GM19238 (cell line): ENCODE results near the gene PPP1R12C.
"Not testable (repeated sequence)": the region's sequence is repeated elsewhere in the genome, so short reads cannot be mapped to it uniquely, and the experiment has no call there.

Source experiments
- DNase-seq: peaks from one replicate; pipeline ENCODE4 v3.0.0; 2011; ENCODE audit warnings: low spot score; ENCODE audit not compliant: insufficient read length

Gene PPP1R12C

DNA sequence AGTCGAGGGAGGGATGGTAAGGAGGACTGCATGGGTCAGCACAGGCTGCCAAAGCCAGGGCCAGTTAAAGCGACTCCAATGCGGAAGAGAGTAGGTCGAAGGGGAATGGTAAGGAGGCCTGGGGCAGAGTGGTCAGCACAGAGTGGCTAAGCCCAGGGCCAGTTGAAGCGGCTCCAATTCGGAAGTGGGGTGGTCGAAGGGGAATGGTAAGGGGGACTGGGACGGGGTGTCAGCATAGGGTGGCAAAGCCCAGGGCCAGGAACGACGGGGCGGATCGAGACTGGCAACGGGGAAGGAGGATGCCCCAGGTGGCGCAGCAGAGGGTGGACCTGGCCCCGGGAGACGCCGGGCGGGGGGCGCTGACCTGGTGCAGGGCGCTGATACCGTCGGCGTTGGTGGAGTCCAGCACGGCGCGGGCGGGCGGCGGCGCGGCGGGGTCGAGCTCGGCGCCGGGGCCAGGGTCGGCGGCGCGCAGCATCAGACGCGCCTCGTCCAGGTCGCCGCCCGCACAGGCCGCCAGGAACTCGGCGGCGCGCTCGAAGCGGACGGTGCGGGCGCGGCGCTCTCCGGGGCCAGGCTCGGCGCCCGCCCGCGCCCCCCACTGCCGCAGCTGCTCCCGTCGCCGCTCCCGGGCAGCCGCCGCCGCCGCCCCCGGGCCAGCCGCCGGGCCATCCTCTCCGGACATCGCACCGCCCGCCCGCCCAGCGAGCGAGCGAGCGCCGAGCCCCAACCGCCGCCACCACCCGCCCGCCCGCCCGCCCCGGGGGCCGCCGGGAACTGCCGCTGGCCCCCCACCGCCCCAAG, at the start of gene PPP1R12C:
Gene PPP1R12C (minus strand): TSS at position 779 of the 804 bp plus-strand sequence. CDS start 94 bp downstream, at position 685.
- no peak for DNase-seq

DNA sequence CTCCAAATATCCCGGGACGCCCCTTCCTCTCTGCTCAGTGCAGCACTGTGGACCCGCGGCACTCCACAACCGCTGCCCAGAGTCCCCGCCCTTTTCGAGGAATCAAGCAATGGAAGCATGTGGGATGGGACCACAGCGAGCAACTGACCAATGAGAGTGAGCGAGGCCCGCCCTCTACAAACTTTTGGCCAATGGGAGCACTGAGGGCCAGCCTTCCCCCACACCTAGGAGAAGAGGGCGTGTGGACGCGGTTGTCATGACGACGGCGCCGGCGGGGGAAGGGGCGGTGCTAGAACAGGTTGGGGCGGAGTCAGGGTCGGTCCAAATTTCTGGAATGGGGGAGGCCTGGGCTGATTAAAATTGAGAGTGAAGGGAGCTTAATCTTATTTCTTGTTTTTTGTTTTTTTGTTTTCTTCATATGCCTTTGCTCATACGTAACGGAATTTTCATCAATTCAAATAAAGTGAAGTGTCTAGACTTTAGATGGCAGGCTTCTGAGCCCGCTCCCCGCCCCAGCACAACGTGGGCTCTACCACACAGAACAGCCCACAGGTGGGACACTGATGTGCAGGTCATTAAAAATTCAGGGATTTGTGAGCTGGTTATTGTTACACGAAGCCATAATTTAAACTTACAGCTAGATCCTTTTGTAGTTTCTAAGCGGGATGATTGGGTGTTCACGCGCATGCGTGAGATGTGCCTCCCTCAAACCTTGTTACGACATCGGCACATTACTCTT, 49.3 kb upstream of the PPP1R12C start, which contains the start of gene DNAAF3:
Gene DNAAF3 (minus strand): TSS at position 84 of the 739 bp plus-strand sequence. CDS start 200 bp downstream, outside the sequence.
- DNase-seq: peak; percentile 94

DNA sequence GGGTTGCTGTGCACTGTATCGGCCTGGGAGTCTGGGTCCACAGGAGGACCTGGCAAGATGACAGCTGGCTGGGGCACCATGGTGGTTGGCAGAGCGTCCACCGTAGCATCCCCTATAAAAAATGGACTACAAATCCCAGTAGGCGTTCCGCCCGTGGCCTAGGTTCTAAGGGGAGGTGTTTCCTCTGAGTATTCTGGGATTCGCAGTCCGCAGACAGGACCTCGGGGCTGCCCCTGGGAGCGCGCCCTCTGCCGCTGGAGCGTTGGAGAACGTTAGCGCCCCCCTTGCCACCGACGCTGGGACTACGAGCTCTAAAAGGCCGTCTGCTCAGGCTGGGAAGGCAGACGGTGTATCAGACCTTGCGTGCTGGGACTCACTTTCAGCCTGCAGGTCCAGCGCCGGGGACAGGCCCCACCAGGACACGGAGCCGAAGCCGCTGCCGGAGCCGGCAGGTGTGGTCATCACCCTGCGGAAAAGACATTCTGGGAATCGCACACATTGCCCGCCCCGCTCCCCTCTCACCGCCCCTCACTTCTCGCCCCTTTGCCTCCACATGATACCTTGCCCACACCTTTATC, 48.6 kb upstream of the PPP1R12C start:
- no peak for DNase-seq

DNA sequence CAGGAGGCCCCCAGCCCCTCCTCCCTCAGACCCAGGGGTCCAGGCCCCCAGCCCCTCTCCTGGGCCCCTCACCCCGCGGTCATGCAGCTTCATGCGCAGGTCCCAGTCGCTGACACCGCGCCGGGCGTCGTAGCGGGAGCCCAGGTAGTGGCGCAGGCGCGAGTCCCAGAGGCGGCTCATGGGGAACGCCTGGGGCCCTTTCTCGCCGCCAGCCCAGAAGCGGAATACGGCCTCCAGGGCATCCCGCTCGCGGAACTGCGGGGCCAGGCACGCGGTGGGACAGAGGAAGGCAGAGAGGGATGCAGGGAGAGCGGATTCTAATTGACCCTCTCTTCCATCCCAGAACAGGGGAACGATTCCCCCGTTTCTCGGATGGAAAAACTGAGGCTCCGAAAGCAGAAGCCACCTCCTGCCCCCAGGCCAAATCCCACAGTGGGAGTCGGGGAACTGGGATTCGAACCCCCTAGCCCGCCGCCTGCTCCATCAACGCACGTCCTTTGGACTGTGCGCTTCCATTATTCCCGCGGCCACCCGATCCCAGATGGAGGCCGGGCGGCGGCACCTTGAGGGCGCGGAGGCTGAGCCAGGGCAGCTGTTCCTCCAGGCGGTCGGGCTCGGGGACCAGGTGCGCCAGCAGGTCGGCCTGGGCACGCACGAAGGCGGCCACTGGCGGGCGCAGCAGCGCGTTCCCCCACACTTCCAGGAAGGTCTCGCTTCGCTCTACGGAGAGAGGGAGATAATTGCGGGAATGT, 44.3 kb upstream of the PPP1R12C start:
- no peak for DNase-seq

DNA sequence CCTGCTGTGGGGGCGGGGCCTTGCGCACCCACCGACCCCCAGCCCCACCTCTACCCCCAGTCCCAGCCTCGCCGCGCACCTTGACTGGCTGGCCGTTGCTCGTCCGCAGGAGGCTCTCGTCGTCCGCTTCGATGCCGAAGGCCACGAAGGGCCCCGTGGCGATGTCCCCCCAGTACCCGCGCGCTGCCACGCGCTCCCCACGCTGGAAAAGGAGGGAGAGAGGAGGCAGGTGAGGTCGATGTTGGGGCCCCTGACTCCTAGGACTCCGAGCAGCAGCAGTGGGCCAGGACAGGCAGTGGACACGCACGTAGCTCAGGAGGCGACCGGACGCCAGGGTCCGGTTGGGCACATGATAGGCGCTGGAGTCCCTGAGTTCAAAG, 43.5 kb upstream of the PPP1R12C start:
- no peak for DNase-seq

DNA sequence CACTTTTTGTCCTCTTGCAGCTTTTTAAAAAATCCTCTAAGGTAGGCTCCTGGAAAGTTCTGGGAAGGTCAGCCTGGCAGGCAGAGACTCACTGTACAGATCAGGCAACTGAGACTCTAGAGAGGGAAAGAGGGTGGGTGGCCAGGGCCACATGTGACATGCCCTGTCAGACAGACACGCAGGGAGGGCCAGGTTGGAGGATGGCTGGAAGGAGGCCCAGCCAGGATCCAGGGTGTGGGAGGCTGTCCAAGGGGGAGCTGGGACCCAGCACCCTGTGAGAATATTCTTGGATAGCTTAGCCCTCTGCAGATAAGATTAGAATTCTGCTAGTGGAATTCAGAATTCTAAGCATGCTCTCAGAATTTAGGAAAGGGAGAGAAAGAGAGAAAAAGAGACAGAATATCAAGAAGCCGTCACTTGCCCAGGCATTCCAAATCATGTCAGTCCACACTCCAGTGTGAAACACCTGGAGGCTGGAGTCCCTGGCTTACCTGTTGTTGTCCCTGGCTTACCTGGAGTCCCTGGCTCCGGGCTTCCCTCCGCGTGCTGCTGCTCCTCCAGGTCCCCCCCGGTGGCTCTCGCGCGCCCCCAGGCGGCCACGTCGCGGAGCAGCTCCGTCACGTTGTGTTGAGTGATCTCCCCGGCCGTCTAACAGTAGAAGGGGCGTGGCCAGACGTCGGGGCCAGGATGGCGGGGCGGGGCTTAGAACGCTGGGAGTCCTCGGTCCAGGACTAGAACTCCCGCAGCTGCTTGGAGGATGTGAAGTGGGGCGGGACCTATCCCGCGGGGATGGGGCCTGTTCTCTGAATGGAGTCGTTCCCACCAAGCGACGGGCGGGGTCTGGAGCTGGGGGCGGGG, 42.9 kb upstream of the PPP1R12C start:
- DNase-seq: peak; percentile 98

DNA sequence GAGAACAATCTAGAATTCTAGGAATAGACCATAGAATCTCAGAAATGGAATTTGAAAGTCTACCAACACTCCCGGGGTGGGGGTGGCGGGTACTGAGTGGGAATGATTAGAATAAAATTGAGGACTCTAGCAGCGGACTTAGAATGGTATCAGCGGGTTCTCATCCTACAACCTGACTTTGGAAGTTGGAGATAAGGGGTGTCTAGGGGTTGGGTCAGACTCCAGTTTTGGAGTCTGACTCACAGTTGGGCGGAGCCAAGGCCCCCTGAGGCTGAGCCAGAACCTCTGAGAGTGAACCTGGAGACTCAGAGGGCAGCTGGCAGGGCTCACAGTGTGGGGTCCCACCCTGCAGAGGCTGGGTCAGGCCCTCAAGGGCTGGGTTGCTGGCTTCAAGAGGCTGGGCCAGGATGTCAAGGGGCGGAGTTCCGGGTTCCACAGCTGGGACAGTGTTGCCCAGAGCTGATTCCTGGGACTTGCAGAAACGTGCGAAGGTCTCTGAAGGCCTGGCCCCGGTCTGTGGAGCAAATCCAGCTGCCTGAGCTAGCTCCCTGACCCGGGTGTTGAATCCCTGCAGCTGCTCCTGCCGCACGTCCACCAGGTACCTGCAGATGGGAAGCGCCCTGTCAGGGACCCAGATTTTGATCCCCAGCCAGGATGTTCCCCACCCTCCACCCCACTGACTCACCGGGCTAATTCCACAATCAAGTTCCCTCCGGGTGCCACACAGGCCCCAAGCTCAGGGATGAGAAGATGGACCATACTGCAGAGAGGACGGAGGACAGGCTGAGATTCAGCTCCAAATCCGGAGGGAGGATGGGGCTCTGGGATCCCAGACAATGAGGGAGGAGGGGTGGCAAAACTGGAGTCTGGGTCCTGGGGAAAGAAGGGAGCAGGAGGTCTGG, 41.7 kb upstream of the PPP1R12C start:
- DNase-seq: no peak

DNA sequence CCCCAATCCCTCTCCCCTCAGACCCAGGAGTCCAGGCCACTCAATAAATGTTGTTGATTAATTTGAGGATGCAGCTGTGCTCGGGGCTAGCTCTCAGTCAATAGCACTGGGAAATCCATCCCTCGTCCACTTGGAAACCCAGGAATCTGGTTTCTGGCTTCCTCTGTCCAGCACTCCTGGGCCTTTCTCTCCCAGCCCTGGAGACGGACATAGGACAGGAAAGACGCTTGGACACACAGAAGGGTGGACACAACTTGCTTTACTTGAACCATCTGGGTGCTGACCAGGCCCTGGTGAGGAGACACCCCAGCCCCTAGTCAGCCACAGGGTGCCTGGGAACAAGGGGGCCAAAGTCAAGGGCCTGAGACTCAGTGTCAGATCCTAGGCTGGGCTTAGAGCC, 41.0 kb upstream of the PPP1R12C start:
- DNase-seq: no peak

DNA sequence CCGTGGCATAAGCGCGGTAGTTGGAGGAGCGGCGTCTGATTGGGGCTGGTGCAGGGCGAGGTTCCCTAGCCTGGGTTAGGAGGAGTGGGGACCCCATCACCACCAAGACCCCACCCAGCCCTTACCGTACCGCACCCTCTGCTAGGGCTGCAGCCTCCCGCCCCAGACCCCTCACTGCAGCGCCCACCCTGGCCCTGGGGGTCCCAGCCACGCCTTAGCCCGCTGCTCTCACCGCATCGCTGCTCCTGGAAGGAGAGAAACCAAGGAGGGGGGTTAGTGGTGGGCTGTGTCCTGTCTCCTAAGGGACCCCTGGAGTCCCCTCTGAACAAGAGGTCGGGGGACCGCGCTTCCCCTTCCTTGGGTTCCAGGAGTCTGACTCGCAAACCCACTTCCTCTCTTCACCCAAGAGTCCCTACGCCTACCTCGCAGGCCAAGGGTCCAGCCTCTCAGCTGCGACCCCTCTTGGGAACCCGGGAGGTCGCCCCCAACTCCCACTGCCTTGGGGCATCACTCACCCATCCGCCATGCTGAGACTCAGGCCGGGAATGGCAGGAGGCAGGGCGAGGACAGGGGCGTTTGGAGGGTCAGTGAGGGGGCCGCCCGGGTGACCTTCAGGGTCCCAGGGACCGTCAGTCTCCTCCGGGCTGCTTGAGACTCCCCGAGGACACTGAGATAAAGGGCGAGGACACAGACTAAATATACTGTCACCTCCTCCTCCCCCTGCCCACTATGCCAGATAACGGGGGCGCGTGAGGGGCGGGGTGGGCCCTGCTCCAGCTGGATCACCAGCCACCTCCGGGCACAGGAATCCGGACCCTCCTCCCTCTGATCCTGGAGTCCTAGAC, 39.8 kb upstream of the PPP1R12C start, which contains the start of gene TNNI3:
Gene TNNI3 (minus strand): TSS at position 669 of the 845 bp plus-strand sequence. CDS start 143 bp downstream, at position 526.
- DNase-seq: no peak

DNA sequence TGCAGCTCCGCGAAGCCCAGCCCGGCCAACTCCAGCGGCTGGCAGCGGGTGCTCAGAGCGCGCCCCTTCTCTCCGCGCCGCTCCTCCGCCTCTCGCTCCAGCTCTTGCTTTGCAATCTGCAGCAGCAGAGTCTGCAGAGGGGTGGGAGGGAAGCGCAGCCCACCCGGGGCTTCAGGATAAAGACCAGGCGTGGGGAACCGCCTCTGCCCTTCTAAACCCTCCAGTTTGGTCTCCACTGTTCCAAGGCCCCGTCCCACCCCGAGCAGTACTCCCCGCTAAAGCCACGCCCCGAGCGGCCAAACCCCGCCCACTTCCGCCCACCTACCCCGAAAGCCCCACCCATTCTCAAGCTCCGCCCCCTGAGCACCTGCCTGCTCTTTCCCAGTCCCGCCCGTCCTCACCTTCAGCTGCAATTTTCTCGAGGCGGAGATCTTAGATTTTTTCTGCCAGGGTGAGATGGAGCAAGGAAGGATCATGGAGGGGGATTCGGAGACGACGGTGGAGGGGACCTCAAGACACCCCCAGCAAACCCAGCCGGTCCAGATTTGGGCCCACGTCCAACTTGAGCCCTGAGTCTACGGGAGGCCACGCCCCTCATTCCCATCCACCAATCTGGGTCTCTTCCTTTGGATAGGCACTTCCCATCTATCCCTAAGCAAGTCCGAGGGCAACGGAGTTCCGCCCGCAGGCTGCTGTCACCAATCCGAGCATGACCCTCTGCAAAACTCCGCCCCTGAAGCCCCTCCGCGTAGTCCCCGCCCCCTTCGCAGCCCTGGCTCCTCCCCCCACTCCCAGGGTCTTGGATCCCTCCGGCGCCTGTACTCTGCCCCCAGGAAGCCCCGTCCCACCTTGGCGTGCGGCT, 39.0 kb upstream of the PPP1R12C start:
- DNase-seq: no peak

DNA sequence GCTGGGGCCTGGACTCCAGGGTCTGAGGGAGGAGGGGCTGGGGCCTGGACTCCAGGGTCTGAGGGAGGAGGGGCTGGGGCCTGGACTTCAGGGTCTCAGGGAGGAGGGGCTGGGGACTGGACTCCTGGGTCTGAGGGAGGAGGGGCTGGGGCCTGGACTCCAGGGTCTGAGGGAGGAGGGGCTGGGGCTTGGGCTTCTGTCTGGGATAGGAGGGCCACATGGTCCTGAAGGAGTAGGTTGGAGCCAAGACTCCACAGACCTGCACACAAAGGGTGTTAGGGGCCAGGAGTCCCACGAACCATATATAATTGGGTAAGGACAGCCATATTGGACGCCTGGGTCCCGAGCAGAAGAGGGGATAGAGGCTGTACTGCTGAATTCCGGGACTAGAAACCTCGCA, 38.3 kb upstream of the PPP1R12C start:
- not testable (repeated sequence) for DNase-seq

DNA sequence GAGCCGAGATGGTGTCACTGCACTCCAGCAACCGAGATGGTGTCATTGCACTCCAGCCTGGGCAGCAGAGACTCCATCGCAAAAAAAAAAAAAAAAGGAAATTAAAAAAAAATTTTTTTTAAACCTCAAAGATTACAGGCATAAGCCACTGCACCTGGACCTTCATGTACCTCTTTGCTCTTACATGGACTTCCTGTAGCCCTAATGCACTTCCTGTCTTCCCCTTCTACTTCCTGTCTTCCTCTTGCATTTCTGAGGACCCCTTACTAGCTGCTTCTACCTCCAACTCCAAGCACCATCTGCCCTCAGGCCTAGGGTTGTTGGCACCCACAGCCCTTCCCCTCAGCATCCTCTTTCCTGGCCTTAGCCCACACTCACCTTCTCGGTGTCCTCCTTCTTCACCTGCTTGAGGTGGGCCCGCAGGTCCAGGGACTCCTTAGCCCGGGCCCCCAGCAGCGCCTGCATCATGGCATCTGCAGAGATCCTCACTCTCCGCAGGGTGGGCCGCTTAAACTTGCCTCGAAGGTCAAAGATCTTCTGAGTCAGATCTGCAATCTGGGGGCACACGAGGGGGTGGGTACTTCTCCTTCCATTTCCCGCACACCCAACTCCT, 36.3 kb upstream of the PPP1R12C start:
- DNase-seq: no peak

DNA sequence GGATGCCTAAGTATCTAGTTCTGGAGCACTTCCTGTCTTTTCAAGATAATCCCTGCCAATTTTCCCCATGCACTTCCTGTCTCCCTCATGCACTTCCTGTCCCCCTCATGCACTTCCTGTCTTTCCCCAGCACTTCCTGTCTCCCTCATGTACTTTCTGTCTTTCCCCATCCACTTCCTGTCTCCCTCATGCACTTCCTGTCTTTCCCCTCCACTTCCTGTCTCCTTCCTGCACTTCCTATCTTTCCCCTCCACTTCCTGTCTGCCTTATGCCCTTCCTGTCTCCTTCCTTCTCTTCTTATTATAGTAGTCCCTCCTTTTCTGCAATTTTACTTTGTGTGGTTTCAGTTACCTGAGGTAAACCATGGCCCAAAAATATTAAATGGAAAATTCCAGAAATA, 34.6 kb upstream of the PPP1R12C start:
- no peak for DNase-seq

DNA sequence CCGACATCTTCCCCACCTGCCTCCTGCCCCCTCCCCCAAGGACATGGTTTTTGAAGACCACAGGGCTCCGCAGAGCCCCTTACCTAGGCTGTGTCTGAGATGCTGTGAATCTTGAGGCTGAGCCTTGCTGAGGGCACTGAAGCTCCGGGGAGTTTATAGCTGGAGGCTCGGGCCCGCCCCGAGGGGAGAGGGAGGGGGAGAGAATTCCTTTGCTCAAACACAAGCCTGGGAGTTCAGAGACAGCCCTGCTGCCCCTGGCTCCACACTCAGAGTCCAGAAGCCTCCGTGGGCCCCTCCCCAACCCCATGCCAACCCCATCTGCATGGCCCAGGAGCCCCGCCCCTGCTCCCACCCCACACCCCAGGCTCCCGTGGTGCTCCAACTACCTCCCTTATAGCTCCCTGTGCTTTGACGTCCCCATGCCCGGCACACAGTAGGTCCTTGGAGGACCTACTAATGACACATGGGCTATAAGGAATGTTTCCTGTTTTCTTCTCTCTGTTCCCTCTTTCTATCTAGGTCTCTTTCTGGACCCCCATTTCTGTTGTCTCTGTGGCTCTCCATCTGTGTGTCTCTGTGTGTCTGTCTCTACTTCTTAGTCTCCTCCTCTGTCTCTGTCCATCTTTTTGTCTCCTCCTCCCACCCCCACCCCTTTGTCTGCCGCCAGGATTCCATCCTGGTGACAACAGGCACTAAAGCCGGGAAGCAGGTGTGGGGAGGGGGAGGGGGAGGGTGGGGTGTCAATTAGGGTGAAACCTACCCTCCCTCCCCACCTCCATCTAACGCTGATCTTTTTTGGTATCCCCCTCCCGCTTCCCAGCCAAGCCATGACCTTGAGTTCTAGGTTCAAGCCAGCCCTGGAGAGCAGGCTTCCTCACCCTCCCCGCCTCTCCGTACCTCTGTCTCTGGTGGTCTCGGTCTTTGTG, 31.9 kb upstream of the PPP1R12C start, which contains the start of gene TNNT1:
Gene TNNT1 (minus strand): TSS at position 129 of the 926 bp plus-strand sequence. CDS start 2,049 bp downstream, outside the sequence.
- no peak for DNase-seq

DNA sequence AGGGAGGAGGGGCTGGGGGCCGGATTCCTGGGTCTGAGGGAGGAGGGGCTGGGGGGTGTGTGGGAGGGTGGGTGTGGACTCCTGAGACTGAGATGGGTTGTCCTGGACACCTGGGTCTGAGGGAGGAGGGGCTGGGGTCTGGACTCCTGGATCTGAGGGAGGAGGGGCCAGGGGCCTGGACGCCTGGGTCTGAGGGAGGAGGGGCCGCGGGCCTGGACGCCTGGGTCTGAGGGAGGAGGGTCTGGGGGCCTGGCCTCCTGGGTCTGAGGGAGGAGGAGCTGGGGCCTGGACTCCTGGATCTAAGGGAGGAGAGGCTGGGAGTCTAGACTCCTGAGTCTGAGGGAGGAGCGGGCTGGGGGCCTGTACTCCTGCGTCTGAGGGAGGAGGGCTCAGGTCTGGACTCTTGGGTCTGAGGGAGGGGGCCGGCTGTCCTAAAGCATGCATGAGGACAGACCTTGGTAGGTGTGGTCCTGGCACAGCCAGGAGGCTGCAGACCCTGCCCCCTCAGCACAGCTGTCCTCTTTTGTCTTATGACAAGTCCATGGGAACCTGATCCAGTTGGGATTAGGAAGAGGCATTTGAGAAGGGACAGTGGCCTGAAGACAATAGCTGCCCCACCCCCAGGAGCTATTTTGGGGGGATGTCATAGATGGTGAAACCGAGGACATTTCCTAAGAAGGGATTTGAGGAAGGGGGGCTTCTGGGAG, 30.3 kb upstream of the PPP1R12C start:
- DNase-seq: no peak
